GM12864 (cell line): ENCODE measurements around the gene PELI1.

Experiments
- DNase-seq: peaks from one replicate; pipeline ENCODE4 v3.0.0-alpha.2; 2011; ENCODE audit warnings: low read depth
- H3K4me3 ChIP-seq: 2 replicates; pipeline ENCODE4 v1.5.1; 2011; ENCODE audit warnings: mild to moderate bottlenecking, low read depth, low read length, control low read depth
- TF ChIP-seq, protein P1 (sequence below): IDR thresholded peaks from 2 replicates; pipeline ENCODE4 v1.5.1; 2011; ENCODE audit warnings: low read depth, mild to moderate bottlenecking, moderate library complexity, low read length, control low read depth, inconsistent platforms; ENCODE audit errors: missing control alignments

The PELI1 gene

DNA sequence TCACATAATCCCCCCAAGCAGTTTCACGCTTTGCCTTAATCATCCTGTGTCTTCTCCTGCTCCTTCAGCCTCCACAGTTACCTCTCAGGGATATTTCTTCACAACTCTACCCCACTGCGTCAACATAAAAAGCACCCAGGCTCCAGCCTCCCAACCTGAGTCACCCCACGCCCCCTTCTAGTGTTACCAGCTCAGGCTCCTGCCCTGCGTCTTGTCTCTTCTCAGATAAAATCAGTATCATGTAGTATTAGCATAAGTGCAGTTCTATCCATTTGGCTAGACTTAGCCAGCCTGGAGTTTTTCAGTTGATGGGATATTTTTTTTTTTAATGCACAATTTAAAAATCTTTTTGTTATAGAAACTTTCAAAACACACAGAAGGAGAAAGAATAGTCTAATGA is 9.6 kb upstream of the PELI1 start:
- H3K4me3 ChIP-seq, result no peak overlapping the region
- DNase-seq, result no peak
- TF ChIP-seq, protein P1, sequence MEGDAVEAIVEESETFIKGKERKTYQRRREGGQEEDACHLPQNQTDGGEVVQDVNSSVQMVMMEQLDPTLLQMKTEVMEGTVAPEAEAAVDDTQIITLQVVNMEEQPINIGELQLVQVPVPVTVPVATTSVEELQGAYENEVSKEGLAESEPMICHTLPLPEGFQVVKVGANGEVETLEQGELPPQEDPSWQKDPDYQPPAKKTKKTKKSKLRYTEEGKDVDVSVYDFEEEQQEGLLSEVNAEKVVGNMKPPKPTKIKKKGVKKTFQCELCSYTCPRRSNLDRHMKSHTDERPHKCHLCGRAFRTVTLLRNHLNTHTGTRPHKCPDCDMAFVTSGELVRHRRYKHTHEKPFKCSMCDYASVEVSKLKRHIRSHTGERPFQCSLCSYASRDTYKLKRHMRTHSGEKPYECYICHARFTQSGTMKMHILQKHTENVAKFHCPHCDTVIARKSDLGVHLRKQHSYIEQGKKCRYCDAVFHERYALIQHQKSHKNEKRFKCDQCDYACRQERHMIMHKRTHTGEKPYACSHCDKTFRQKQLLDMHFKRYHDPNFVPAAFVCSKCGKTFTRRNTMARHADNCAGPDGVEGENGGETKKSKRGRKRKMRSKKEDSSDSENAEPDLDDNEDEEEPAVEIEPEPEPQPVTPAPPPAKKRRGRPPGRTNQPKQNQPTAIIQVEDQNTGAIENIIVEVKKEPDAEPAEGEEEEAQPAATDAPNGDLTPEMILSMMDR, result no peak

DNA sequence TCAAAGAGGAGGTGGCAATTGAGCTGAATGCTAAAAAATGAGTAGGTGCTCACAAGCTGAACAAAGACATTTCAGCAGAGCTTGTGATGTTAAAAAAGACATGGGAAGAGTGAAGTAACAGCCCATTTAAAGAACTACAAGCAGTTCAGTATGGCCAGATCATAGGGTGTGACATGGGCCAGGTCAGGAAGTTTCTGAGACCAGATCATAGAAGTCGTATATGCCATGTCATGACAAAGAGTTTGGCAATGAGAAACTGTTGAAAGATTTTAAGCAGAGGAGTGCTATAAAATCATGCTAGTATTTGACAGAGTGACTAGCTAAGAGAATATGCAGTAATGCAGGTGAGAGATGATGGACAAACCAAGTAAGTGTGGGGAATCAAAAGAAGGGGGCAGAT is 7.3 kb upstream of the PELI1 start:
- TF ChIP-seq, protein P1, result no peak
- no peak for DNase-seq
- no peak overlapping the region for H3K4me3 ChIP-seq

DNA sequence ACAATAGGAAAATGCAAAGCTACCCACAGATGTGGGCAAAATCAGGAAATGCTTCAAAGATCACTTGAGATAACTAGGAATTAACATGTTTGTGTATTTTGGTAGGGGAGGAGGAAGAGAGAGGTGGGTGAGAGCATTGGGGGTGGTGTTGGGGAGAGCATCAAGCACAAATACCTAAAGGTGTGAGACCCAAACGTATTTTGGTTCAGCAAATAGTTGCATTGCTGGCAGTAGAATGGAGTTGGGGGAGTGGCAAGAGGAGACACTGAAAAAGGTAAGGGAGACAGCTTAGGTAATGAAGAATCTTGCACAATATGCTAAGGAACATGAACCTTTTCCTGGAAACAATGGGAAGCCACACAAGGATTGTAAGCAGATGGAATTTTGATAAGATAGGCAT is 1.5 kb upstream of the PELI1 start:
- TF ChIP-seq, protein P1, result no peak
- no peak for DNase-seq
- no peak overlapping the region for H3K4me3 ChIP-seq

DNA sequence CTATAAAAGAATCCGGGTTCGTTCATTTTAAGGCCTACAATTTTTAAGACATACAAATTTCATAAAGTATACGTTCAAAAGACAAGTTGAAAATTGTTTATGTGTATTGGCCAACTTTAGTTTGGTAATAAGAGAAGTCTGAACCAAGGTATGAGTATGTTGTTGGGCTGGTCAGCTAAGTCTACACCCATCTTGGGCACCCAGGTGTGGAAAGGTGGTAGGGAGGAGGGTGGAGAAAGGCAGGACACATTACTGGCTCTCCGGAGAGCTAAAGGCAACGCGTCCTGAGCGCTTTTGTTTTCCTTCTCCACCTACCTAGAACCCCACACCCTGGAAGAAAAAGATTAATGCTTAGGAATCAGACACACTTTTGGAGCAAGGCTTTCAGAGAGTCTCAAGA is 899 bp upstream of the PELI1 start:
- no peak overlapping the region for H3K4me3 ChIP-seq
- no peak for DNase-seq
- TF ChIP-seq, protein P1, result no peak

DNA sequence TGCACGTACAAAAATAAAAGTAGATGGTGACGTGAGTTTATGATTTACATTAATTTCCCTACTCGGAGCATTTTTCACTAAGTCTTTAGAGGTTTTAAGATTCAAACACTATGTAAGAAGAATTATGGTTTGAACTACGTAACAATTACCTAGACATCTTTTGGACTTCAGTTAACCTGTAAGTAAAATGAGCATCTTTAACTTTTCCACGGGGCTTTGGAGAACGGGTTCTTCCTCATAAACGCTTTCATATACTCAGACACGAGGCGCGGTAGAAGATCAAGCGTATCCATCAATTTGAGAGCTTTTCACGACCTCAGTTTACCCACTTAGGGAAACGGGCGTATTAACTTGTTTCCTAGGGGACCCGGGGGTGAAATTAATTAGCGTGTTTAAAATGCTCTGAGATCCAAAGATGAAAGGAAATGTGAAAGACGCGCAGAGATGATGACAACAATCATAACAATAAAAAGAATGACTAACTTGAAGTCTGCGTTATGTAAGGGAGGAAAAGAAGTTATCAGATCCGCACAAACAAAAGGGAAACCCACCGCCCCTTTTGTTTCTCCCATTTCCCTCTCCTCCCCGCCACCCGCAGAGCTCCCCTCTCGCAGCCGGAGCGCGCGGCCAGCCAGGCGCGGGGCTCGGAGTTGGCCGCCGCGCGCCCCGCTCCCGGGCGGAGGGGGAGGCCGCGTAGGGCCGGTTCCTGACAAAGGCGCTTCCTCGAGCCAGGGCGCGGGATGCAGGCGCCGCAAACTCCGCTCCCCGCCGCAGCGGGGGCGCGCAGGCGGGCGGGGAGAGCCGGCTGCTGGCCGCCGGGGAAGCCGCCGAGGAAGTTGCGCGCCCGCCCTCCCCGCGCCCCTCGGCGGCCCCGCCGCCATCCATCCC is 807 bp downstream of the PELI1 start:
- H3K4me3 ChIP-seq, result peak overlapping the region; percentile 98
- TF ChIP-seq, protein P1, result no peak
- no peak for DNase-seq

DNA sequence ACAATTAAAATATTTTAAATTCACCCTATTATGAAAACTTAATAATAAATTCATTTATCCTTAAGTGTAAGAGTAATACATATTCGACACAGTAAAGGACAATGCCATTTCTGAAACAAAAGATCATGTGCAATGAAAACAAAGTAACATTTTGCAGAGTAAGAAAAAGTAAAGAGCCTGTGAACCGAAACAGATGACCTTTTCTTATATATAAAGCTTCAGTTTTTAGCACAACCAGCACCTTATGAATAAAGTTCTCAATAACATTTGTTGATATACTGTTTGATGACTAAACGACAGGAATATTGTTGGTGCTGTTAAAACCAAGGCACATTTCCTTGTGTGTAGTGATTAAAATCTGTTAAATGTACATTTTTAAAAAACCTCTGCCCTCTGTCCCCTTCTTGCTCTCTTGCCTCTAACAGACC is 1.5 kb downstream of the PELI1 start:
- no peak for DNase-seq
- peak overlapping the region; percentile 98 for H3K4me3 ChIP-seq
- TF ChIP-seq, protein P1, result no peak
